ENCODE data around the gene COA4. TPM values are rescaled to one million over a fixed set of nuclear protein-coding genes. Genes with fewer than 3 reads are reported as not detected.

Gene COA4
- polyA plus RNA-seq, 3 donors: 46.6 to 57.7 (median 53.4) TPM

DNA sequence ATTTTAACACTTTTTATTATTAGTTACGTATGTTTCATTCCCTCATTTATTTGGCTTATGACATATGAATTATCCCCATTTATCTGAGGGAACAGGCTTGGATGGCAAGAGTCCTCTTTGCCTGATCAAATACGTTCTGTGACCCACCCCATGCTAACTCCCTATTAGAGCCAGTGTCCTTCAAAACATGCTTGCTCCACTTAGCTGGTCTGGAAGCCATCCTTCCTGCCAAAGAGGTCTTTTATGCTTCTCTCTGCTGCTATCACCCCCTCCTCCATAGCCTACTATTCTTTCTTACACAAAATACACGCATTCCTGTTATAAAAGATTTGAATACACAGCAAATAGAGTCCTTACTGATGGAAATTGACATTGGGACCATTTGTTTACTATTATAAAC, 6.4 kb downstream of the COA4 start:
- no peak overlapping the region for H3K4me3 Mint-ChIP-seq
- H3K9me3 ChIP-seq (replicated peaks in 1 of 2; ENCODE audit: control insufficient read depth in 1 of 2, insufficient read depth in 1 of 2, low read length in 2 of 2): no peaks in the 10 kb centered on the region
- H3K27me3 Mint-ChIP-seq (ENCODE audit: low read depth in 3 of 3): peaks cover 0 to 2% (median 0%) of the 10 kb centered on the region in 3 donors
- peaks cover 7% of the 10 kb centered on the region for H3K4me1 Mint-ChIP-seq
- H3K9me3 Mint-ChIP-seq: no peaks in the 10 kb centered on the region
- no peak overlapping the region for H3K9ac ChIP-seq (ENCODE audit: insufficient read depth, low read length, poor library complexity, severe bottlenecking)
- no peak overlapping the region for H2AFZ ChIP-seq (ENCODE audit: insufficient read depth, low read depth, low read length, poor library complexity, severe bottlenecking)
- TF ChIP-seq, protein P1, sequence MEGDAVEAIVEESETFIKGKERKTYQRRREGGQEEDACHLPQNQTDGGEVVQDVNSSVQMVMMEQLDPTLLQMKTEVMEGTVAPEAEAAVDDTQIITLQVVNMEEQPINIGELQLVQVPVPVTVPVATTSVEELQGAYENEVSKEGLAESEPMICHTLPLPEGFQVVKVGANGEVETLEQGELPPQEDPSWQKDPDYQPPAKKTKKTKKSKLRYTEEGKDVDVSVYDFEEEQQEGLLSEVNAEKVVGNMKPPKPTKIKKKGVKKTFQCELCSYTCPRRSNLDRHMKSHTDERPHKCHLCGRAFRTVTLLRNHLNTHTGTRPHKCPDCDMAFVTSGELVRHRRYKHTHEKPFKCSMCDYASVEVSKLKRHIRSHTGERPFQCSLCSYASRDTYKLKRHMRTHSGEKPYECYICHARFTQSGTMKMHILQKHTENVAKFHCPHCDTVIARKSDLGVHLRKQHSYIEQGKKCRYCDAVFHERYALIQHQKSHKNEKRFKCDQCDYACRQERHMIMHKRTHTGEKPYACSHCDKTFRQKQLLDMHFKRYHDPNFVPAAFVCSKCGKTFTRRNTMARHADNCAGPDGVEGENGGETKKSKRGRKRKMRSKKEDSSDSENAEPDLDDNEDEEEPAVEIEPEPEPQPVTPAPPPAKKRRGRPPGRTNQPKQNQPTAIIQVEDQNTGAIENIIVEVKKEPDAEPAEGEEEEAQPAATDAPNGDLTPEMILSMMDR (IDR thresholded peaks at IDR 0.05): no peak
- H3K79me2 ChIP-seq (ENCODE audit: insufficient read depth, low read length): peaks cover 22% of the 10 kb centered on the region
- H3K27ac ChIP-seq (ENCODE audit: low read depth in 1 of 2, low read length in 2 of 2): no peak overlapping the region
- no peak for DNase-seq
- no CpG with 5 or more reads among the region's 3 CpGs for WGBS (ENCODE audit: insufficient coverage)
- no peak overlapping the region for H3K4me2 ChIP-seq (replicated peaks; ENCODE audit: extremely low read depth, low read length, poor library complexity, severe bottlenecking)
- H3K27ac Mint-ChIP-seq: no peak overlapping the region
- peaks cover 0 to 2% of the 10 kb centered on the region in 2 donors for H3K4me1 ChIP-seq (ENCODE audit: control insufficient read depth in 1 of 2, insufficient read depth in 2 of 2, low read length in 2 of 2)
- H3K36me3 Mint-ChIP-seq: peaks cover 33 to 58% of the 10 kb centered on the region in 2 donors
- no peaks in the 10 kb centered on the region for H4K20me1 ChIP-seq (ENCODE audit: insufficient read depth, low read length)
- H3K4me3 ChIP-seq (replicated peaks in 1 of 3; ENCODE audit: low read depth in 2 of 3, low read length in 3 of 3): no peak overlapping the region
- no peaks in the 10 kb centered on the region for H3K27me3 ChIP-seq (ENCODE audit: control insufficient read depth in 2 of 2, insufficient read depth in 2 of 2, low read length in 2 of 2)
- intact Hi-C loops (cut with micrococcal nuclease): no loop called here
- H3K36me3 ChIP-seq (replicated peaks in 1 of 2; ENCODE audit: control insufficient read depth in 1 of 2, insufficient read depth in 2 of 2, low read length in 2 of 2): peaks cover 30 to 74% of the 10 kb centered on the region in 2 donors

DNA sequence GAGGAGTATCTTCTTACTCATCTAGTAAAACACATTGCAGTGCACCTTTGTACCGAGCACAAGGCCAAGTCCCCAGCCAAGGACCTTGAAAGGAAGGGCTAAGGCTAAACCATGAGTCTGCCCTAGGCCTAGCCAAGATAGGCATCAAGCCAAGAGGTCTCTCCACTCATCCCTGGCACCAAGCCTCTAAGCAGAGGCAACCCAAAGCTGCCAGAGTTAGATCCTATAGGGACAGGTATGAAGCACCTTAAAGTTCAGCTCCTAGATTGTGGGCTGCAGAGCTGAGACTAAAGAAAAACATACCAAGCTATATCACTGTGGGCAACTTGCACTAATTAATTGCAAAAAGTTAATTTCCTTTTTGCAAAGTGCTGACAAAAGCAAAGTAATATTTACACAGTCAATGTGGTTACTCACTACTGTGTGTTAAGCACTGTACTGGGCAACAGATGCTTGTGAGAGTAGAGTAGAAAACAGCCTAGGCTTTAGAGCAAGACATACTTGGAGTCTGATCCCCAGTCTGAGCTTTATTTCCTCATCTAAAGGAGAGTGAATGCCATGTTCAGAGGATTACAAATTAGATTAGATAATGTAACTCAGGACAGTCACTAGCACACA, 7.2 kb downstream of the COA4 start:
- no peak overlapping the region for H3K4me3 Mint-ChIP-seq
- H3K27ac Mint-ChIP-seq: no peak overlapping the region
- intact Hi-C loops (cut with micrococcal nuclease): no loop called here
- peaks cover 0 to 5% (median 0%) of the 10 kb centered on the region in 3 donors for H3K27me3 Mint-ChIP-seq (ENCODE audit: low read depth in 3 of 3)
- Histone ChIP-seq H3K4me1 (ENCODE audit: control insufficient read depth in 1 of 2, insufficient read depth in 2 of 2, low read length in 2 of 2) (no peaks in the 10 kb centered on the region), H3K36me3 (replicated peaks in 1 of 2; ENCODE audit: control insufficient read depth in 1 of 2, insufficient read depth in 2 of 2, low read length in 2 of 2) (peaks cover 31 to 74% of the 10 kb centered on the region in 2 donors), H3K9me3 (replicated peaks in 1 of 2; ENCODE audit: control insufficient read depth in 1 of 2, insufficient read depth in 1 of 2, low read length in 2 of 2) (no peaks in the 10 kb centered on the region), H4K20me1 (ENCODE audit: insufficient read depth, low read length) (no peaks in the 10 kb centered on the region), H3K9ac (ENCODE audit: insufficient read depth, low read length, poor library complexity, severe bottlenecking) (no peak overlapping the region), H3K27ac (ENCODE audit: low read depth in 1 of 2, low read length in 2 of 2) (no peak overlapping the region), H3K79me2 (ENCODE audit: insufficient read depth, low read length) (peaks cover 14% of the 10 kb centered on the region), H3K27me3 (ENCODE audit: control insufficient read depth in 2 of 2, insufficient read depth in 2 of 2, low read length in 2 of 2) (no peaks in the 10 kb centered on the region), H2AFZ (ENCODE audit: insufficient read depth, low read depth, low read length, poor library complexity, severe bottlenecking) (no peak overlapping the region), H3K4me3 (replicated peaks in 1 of 3; ENCODE audit: low read depth in 2 of 3, low read length in 3 of 3) (no peak overlapping the region), H3K4me2 (replicated peaks; ENCODE audit: extremely low read depth, low read length, poor library complexity, severe bottlenecking) (no peak overlapping the region)
- TF ChIP-seq, protein P1 (IDR thresholded peaks at IDR 0.05): no peak
- DNase-seq: no peak
- H3K9me3 Mint-ChIP-seq: no peaks in the 10 kb centered on the region
- peaks cover 39 to 60% of the 10 kb centered on the region in 2 donors for H3K36me3 Mint-ChIP-seq
- H3K4me1 Mint-ChIP-seq: no peaks in the 10 kb centered on the region
- WGBS (ENCODE audit: insufficient coverage): 100% methylated on average over 1 of the region's 1 CpG

Data from CD14-positive monocyte (primary cell).